ENCODE results near the gene NPBWR2.

NPBWR2 gene

DNA sequence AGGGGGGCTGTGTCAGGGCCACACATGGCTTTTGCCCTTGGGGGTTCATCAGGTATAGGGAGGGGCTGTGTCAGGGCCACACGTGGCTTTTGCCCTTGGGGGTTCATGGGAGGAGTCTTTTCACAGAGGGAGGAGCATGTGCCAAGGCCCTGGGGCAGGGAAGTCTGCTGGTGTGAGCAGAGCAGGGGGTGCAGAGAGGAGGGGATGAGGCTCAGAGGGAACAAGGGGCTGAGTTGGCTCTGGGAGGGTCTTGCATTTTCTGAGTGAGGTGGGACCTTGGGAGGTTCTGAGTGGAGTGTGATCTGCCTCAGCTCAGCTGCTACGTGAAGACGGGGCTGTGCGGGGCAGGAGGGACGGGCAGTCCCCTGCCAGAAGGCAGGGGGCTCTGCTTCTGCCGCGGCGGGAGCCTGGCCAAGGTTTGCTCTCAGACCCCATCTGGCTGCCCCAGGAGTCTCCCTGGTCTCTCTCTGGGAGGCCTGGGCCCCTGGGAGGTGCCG lies 51.9 kb downstream of the NPBWR2 start:
- DNase-seq: no peak

GRCh38 chr20:64053841-64054661 lies 53.3 kb downstream of the NPBWR2 start:
- no peak for DNase-seq

Data from CD4-positive, alpha-beta T cell treated with Interferon alpha-2 for 1 hour (primary cell).